OCI-LY7 (cell line): Measurements from ENCODE around the gene PTPN9.

ENCODE experiments used
- EZH2phosphoT487 ChIP-seq: fragments of 200-600 bp; sonication (generic); IDR thresholded peaks from 2 replicates; pipeline ENCODE4 v1.6.1; 2018; ENCODE audit warnings: low read depth, borderline replicate concordance, mild to moderate bottlenecking, mixed run types, antibody characterized with exemption, low read length, moderate library complexity, mixed read lengths
- TF ChIP-seq, protein P1 (sequence below): fragments of 200-600 bp; sonication (generic); conservative IDR thresholded peaks from 2 replicates; pipeline ENCODE4 v1.5.1; 2014; ENCODE audit warnings: mild to moderate bottlenecking, antibody characterized with exemption, low read length, moderate library complexity, mixed read lengths

DNA sequence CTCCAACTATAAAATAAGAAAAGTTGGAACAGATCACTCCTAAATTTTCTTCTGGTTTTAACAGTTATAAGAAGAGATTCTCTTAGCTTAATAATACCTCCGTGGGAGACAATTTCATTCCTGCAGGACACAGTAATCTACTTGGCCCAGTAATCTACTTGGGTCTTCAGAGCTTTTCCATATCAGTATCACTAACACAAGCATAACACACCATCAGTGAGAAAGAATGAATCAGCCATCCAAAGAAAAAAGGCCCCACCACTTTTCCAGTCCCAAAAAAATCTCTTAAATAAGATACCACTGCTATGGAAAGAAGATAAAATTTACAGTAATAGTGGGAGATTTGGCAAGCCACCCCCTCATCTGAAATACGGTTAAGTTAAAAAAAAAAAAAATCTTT lies 147.8 kb downstream of the PTPN9 start:
- no peak for TF ChIP-seq EZH2phosphoT487
- TF ChIP-seq, protein P1, sequence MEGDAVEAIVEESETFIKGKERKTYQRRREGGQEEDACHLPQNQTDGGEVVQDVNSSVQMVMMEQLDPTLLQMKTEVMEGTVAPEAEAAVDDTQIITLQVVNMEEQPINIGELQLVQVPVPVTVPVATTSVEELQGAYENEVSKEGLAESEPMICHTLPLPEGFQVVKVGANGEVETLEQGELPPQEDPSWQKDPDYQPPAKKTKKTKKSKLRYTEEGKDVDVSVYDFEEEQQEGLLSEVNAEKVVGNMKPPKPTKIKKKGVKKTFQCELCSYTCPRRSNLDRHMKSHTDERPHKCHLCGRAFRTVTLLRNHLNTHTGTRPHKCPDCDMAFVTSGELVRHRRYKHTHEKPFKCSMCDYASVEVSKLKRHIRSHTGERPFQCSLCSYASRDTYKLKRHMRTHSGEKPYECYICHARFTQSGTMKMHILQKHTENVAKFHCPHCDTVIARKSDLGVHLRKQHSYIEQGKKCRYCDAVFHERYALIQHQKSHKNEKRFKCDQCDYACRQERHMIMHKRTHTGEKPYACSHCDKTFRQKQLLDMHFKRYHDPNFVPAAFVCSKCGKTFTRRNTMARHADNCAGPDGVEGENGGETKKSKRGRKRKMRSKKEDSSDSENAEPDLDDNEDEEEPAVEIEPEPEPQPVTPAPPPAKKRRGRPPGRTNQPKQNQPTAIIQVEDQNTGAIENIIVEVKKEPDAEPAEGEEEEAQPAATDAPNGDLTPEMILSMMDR, result no peak
